H1 (cell line): ENCODE measurements around the gene SV2B. TPM values are rescaled to one million over a fixed set of nuclear protein-coding genes. Genes with fewer than 3 reads are reported as not detected.

ENCODE experiments used
- CTCF ChIA-PET: fragments of 300-600 bp; sonication (Branson Sonifier 250); formaldehyde crosslinking; loops from one replicate; lab custom pipeline; 2021; ENCODE audit not compliant: partially characterized antibody; lab: Charles Lee
- POLR2A ChIA-PET: fragments of 300-600 bp; sonication (Branson Sonifier 250); formaldehyde crosslinking; loops from one replicate; lab custom pipeline; 2021; ENCODE audit warnings: inconsistent platforms; ENCODE audit not compliant: partially characterized antibody; lab: Charles Lee
- DNase-seq, 2 experiments: peaks; one replicate each; pipeline versions ENCODE4 v3.0.0 to v3.0.0-alpha.2; 2010 to 2022; ENCODE audit warnings: low spot score in 2 of 2, low read depth in 1 of 2, mixed read lengths in 1 of 2
- FAIRE-seq: peaks from 2 replicates; lab custom pipeline; 2011; peaks lifted over from hg19 to GRCh38; lab: Jason Lieb, UNC
- H2AFZ ChIP-seq: 2 replicates; pipeline ENCODE4 v1.8.1; 2012; ENCODE audit warnings: low read length, inconsistent platforms
- H2AK5ac ChIP-seq: 2 replicates; pipeline ENCODE4 v1.6.1; 2013; ENCODE audit warnings: low read depth, low read length
- H2BK120ac ChIP-seq: replicated peaks from 2 replicates; pipeline ENCODE3; 2013; ENCODE audit warnings: low read depth, low read length, inconsistent platforms
- H2BK12ac ChIP-seq: 2 replicates; pipeline ENCODE4 v1.6.1; 2013; ENCODE audit warnings: low read depth, low read length
- H2BK15ac ChIP-seq: 2 replicates; pipeline ENCODE4 v1.6.1; 2013; ENCODE audit warnings: low read length
- H2BK20ac ChIP-seq: 2 replicates; pipeline ENCODE4 v1.6.1; 2013; ENCODE audit warnings: low read length
- H2BK5ac ChIP-seq: 2 replicates; pipeline ENCODE4 v1.6.1; 2013; ENCODE audit warnings: low read depth, low read length
- H3K14ac ChIP-seq: 2 replicates; pipeline ENCODE4 v1.6.1; 2013; ENCODE audit warnings: inconsistent platforms; ENCODE audit not compliant: insufficient read length
- H3K18ac ChIP-seq: 2 replicates; pipeline ENCODE4 v1.6.1; 2013; ENCODE audit warnings: low read length; ENCODE audit errors: extremely low read depth
- H3K23ac ChIP-seq: 2 replicates; pipeline ENCODE4 v1.6.1; 2013; ENCODE audit warnings: inconsistent platforms; ENCODE audit not compliant: insufficient read length
- H3K23me2 ChIP-seq: 2 replicates; pipeline ENCODE4 v1.6.1; 2013; ENCODE audit warnings: low read depth, low read length
- H3K27ac ChIP-seq: 2 replicates; pipeline ENCODE4 v1.6.1; 2011; ENCODE audit warnings: low read depth, low read length, inconsistent platforms
- H3K27me3 ChIP-seq, 4 experiments: replicated peaks in 1 of 4; 1 replicate in 1 of 4; 2 replicates in 3 of 4; pipeline versions ENCODE4 v1.6.1 to v1.8.1; 2011 to 2013; ENCODE audit warnings: low read length in 3 of 4, mild to moderate bottlenecking in 3 of 4, inconsistent platforms in 2 of 4, mixed read lengths in 2 of 4, moderate library complexity in 1 of 4; ENCODE audit not compliant: control insufficient read depth in 3 of 4, insufficient read depth in 3 of 4; ENCODE audit errors: extremely low read depth in 1 of 4
- H3K36me3 ChIP-seq, 4 experiments: 2 replicates each; pipeline versions ENCODE4 v1.6.1 to v1.8.1; 2011 to 2013; ENCODE audit warnings: mild to moderate bottlenecking in 4 of 4, low read length in 3 of 4, moderate library complexity in 2 of 4, control low read depth in 1 of 4, inconsistent platforms in 1 of 4; ENCODE audit not compliant: insufficient read depth in 4 of 4, control insufficient read depth in 2 of 4
- H3K4ac ChIP-seq: replicated peaks from 2 replicates; pipeline ENCODE3; 2013; ENCODE audit warnings: low read length, low read depth, mixed read lengths, inconsistent platforms; ENCODE audit not compliant: insufficient read length
- H3K4me1 ChIP-seq, 4 experiments: replicated peaks in 1 of 4; 1 replicate in 1 of 4; 2 replicates in 3 of 4; pipeline versions ENCODE4 v1.6.1 to v1.8.1; 2011 to 2013; ENCODE audit warnings: low read length in 3 of 4, inconsistent platforms in 2 of 4, mixed read lengths in 1 of 4; ENCODE audit not compliant: insufficient read depth in 4 of 4, control insufficient read depth in 3 of 4
- H3K4me2 ChIP-seq, 2 experiments: 2 replicates each; pipeline versions ENCODE4 v1.6.1 to v1.8.1; 2011 to 2013; ENCODE audit warnings: low read depth in 2 of 2, low read length in 2 of 2, control low read depth in 1 of 2, inconsistent platforms in 1 of 2, mild to moderate bottlenecking in 1 of 2; ENCODE audit not compliant: insufficient read depth in 1 of 2
- H3K4me3 ChIP-seq, 4 experiments: fragments of 200-600, 300-600 bp in 1 of 4; sonication (generic), shearing (Covaris generic), sonication (Bioruptor Twin) in 1 of 4; 2 replicates each; pipeline versions ENCODE4 v1.5.1 to v1.8.1; 2011 to 2016; ENCODE audit warnings: low read length in 4 of 4, low read depth in 3 of 4, control low read depth in 2 of 4, inconsistent platforms in 2 of 4, mild to moderate bottlenecking in 2 of 4, mixed read lengths in 1 of 4, moderate library complexity in 1 of 4; ENCODE audit not compliant: insufficient read depth in 2 of 4; ENCODE audit errors: extremely low read depth in 1 of 4
- H3K56ac ChIP-seq: replicated peaks from 2 replicates; pipeline ENCODE3; 2013; ENCODE audit warnings: low read depth, mild to moderate bottlenecking, mixed read lengths, low read length, inconsistent platforms; ENCODE audit not compliant: insufficient read length
- H3K79me1 ChIP-seq: 2 replicates; pipeline ENCODE4 v1.6.1; 2013; ENCODE audit warnings: low read depth, low read length, control low read depth
- H3K79me2 ChIP-seq, 2 experiments: 2 replicates each; pipeline versions ENCODE4 v1.6.1 to v1.8.1; 2012 to 2013; ENCODE audit warnings: low read length in 2 of 2, mild to moderate bottlenecking in 2 of 2, inconsistent platforms in 1 of 2; ENCODE audit not compliant: insufficient read depth in 2 of 2, control insufficient read depth in 1 of 2
- H3K9ac ChIP-seq, 4 experiments: replicated peaks in 1 of 4; 1 replicate in 1 of 4; 2 replicates in 3 of 4; pipeline versions ENCODE4 v1.6.1 to v1.8.1; 2011 to 2013; ENCODE audit warnings: low read depth in 3 of 4, low read length in 3 of 4, control low read depth in 2 of 4, mild to moderate bottlenecking in 2 of 4, moderate library complexity in 2 of 4, inconsistent platforms in 1 of 4; ENCODE audit errors: extremely low read depth in 1 of 4
- H3K9me3 ChIP-seq, 2 experiments: 2 replicates each; pipeline versions ENCODE4 v1.6.1 to v1.8.1; 2012 to 2013; ENCODE audit warnings: mild to moderate bottlenecking in 2 of 2, moderate library complexity in 2 of 2, control low read depth in 1 of 2, inconsistent platforms in 1 of 2, low read depth in 1 of 2, low read length in 1 of 2, mixed read lengths in 1 of 2; ENCODE audit not compliant: insufficient read depth in 2 of 2
- H4K20me1 ChIP-seq, 2 experiments: replicated peaks in 1 of 2; 2 replicates each; pipeline versions ENCODE3 to v1.8.1; 2011 to 2013; ENCODE audit warnings: inconsistent platforms in 2 of 2, low read length in 2 of 2, mild to moderate bottlenecking in 1 of 2; ENCODE audit not compliant: insufficient read depth in 2 of 2, control insufficient read depth in 1 of 2
- H4K5ac ChIP-seq: 2 replicates; pipeline ENCODE4 v1.6.1; 2013; ENCODE audit warnings: low read length, low read depth, mixed read lengths, inconsistent platforms; ENCODE audit not compliant: insufficient read length
- H4K8ac ChIP-seq: 2 replicates; pipeline ENCODE4 v1.8.0; 2013; ENCODE audit warnings: mild to moderate bottlenecking, moderate library complexity, low read length, inconsistent platforms; ENCODE audit not compliant: insufficient read depth; ENCODE audit errors: extremely low read depth
- H4K91ac ChIP-seq: replicated peaks from 2 replicates; pipeline ENCODE3; 2013; ENCODE audit warnings: low read length, mixed read lengths, inconsistent platforms; ENCODE audit not compliant: insufficient read length
- ASH2L ChIP-seq: fragments of 200-600, 300-600 bp; sonication (generic); IDR thresholded peaks from one replicate; pipeline ENCODE4 v1.7.1; 2017; ENCODE audit warnings: low read length
- BCL11A ChIP-seq, 2 experiments: IDR thresholded peaks; one replicate each; pipeline ENCODE4 v1.6.1; 2011; ENCODE audit warnings: low read depth in 2 of 2, low read length in 2 of 2, mild to moderate bottlenecking in 2 of 2
- CHD1 ChIP-seq: IDR thresholded peaks from 2 replicates; pipeline ENCODE4 v1.6.1; 2012; ENCODE audit warnings: low read depth, low read length, improper control_type of control experiment
- CHD2 ChIP-seq: IDR thresholded peaks from 2 replicates; pipeline ENCODE4 v1.6.1; 2012; ENCODE audit warnings: low read length, improper control_type of control experiment
- CTCF ChIP-seq, 3 experiments: IDR thresholded peaks; 1 replicate in 2 of 3; 2 replicates in 1 of 3; pipeline versions ENCODE4 v1.5.1 to v1.6.1; 2011; ENCODE audit warnings: low read length in 3 of 3, mild to moderate bottlenecking in 3 of 3, inconsistent platforms in 2 of 3, low read depth in 1 of 3, moderate library complexity in 1 of 3; ENCODE audit not compliant: insufficient read depth in 1 of 3; ENCODE audit errors: control extremely low read depth in 1 of 3
- FOSL1 ChIP-seq: IDR thresholded peaks from 2 replicates; pipeline ENCODE4 v1.6.1; 2011; ENCODE audit warnings: mild to moderate bottlenecking, low read depth, low read length, moderate library complexity; ENCODE audit not compliant: insufficient read depth
- HDAC6 ChIP-seq: IDR thresholded peaks from one replicate; pipeline ENCODE4 v1.7.1; 2012; ENCODE audit warnings: low read depth, mild to moderate bottlenecking, inconsistent platforms, low read length, moderate library complexity
- SIX5 ChIP-seq: IDR thresholded peaks from 2 replicates; pipeline ENCODE4 v1.6.1; 2011; ENCODE audit warnings: mild to moderate bottlenecking, low read depth, low read length
- TAF7 ChIP-seq: optimal IDR thresholded peaks from 2 replicates; pipeline ENCODE3; 2011; ENCODE audit warnings: low read depth, mild to moderate bottlenecking, inconsistent platforms, low read length, moderate library complexity, borderline replicate concordance
- USF2 ChIP-seq: IDR thresholded peaks from 2 replicates; pipeline ENCODE4 v1.6.1; 2011; ENCODE audit warnings: low read length, improper control_type of control experiment
- WGBS, 2 experiments: shearing (Covaris generic) in 1 of 2; methylation state at CpG; one replicate each; pipeline versions ENCODE4 v1.1.6 to v1.1.7; 2013 to 2015; ENCODE audit warnings: low lambda C conversion rate in 2 of 2, mixed read lengths in 2 of 2, inconsistent platforms in 1 of 2, low coverage in 1 of 2, missing lambda C conversion rate in 1 of 2; ENCODE audit not compliant: insufficient replicate concordance in 2 of 2, insufficient coverage in 1 of 2, insufficient read length in 1 of 2; ENCODE audit errors: extremely low coverage in 1 of 2, missing lambda C conversion rate in 1 of 2; 5-methylcytosine and 5-hydroxymethylcytosine counted together
- polyA plus RNA-seq, 7 experiments: library from polyadenylated mRNA; depleted of rRNA in 3 of 7; stranded (reverse) in 5 of 7; unstranded in 2 of 7; fragments of >200 nt in 5 of 7; fragments of 200-250 nt in 2 of 7; gene quantifications; 1 replicate in 5 of 7; 2 replicates in 1 of 7; 4 replicates in 1 of 7; pipeline versions ENCODE4 v1.2.1 to v1.2.3, GENCODE V29; 2011 to 2013; ENCODE audit warnings: missing spikeins in 2 of 7, mixed read lengths in 2 of 7
- total RNA-seq: library from RNA; stranded (reverse); fragmentation: NEBNext Ultra II Directional; extraction: Animal tissue kit (Norgen Biotek cat#: 25700); gene quantifications from 2 replicates; pipeline ENCODE4 v1.2.1, GENCODE V29; 2021

Gene SV2B
- total and polyA plus RNA-seq, 2 of the 8 experiments (the other 6 are each of a cell fraction or from before 2014, with no cell fraction given) = 0.09 to 0.20 TPM

DNA sequence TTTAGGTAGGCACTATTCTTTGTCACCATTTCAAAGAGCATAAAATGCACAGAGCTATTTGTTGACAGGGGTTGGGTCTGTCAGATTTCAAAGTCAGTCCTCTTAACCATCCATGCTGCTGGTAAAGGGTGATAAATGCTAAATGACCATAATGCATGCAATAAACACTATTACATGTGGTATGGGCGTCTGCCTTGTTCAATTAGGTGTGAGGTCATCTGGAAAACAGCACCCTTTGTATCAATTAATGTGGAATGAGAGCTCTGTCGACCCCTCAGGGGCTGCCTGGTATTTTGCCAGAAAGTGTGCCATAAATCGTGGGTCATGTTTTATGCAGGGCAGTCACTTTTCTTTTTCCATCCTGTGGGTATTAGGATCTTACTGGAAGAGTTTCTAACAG lies 235.6 kb downstream of the SV2B start:
- H4K8ac ChIP-seq = no peak overlapping the region
- H3K79me2 ChIP-seq = no peaks in the 10 kb centered on the region
- H4K5ac ChIP-seq = no peak overlapping the region
- no peak overlapping the region for H2BK12ac ChIP-seq
- no peak overlapping the region for H2BK5ac ChIP-seq
- H2AK5ac ChIP-seq = no peak overlapping the region
- no peaks in the 10 kb centered on the region for H3K36me3 ChIP-seq
- H2BK15ac ChIP-seq = no peak overlapping the region
- H3K18ac ChIP-seq = no peak overlapping the region
- ChIA-PET POLR2A (no interaction called here), CTCF (interaction anchor here (0.6 kb wide), 1 partner anchor 20 kb away, joined by 3 read pairs; no protein-coding TSS in a partner anchor)
- no peaks in the 10 kb centered on the region for H3K27me3 ChIP-seq
- 90% methylated on average over 3 of the region's 3 CpGs; no CpG with 5 or more reads in 1 of the 2 experiments for WGBS, 2 experiments
- no peak overlapping the region for H2BK20ac ChIP-seq
- H3K27ac ChIP-seq = no peak overlapping the region
- FAIRE-seq (no peak), DNase-seq (no peak)
- H3K9me3 ChIP-seq = no peaks in the 10 kb centered on the region
- no peak overlapping the region for H3K23ac ChIP-seq
- no peak overlapping the region for H3K14ac ChIP-seq
- H3K4me2 ChIP-seq = no peak overlapping the region
- no peaks in the 10 kb centered on the region for H3K23me2 ChIP-seq
- H3K4ac ChIP-seq = no peak overlapping the region
- H3K4me3 ChIP-seq = no peak overlapping the region
- no peak overlapping the region for H3K56ac ChIP-seq
- no peaks in the 10 kb centered on the region for H3K4me1 ChIP-seq
- H4K20me1 ChIP-seq = no peaks in the 10 kb centered on the region
- no peaks in the 10 kb centered on the region for H3K79me1 ChIP-seq
- H2AFZ ChIP-seq = no peak overlapping the region
- no peak overlapping the region for H3K9ac ChIP-seq
- no peak overlapping the region for H2BK120ac ChIP-seq
- no peak overlapping the region for H4K91ac ChIP-seq
- TF ChIP-seq HDAC6 (no peak), FOSL1 (no peak), SIX5 (no peak), CTCF (IDR thresholded peaks at IDR 0.05; ENCODE audit: control extremely low read depth in 1 of 3, insufficient read depth in 1 of 3, low read depth in 1 of 3, low read length in 3 of 3) (no peak), BCL11A (IDR thresholded peaks at IDR 0.05; ENCODE audit: low read depth in 2 of 2, low read length in 2 of 2) (no peak), TAF7 (no peak), ASH2L (no peak), CHD2 (no peak), USF2 (no peak), CHD1 (no peak)
